ENCODE results near the gene MAGI1. TPM values are rescaled to one million over a fixed set of nuclear protein-coding genes. Genes with fewer than 3 reads are reported as not detected.

Gene MAGI1
- total RNA-seq, 2 experiments from 2014 or later: 0.47 to 0.51 TPM

DNA sequence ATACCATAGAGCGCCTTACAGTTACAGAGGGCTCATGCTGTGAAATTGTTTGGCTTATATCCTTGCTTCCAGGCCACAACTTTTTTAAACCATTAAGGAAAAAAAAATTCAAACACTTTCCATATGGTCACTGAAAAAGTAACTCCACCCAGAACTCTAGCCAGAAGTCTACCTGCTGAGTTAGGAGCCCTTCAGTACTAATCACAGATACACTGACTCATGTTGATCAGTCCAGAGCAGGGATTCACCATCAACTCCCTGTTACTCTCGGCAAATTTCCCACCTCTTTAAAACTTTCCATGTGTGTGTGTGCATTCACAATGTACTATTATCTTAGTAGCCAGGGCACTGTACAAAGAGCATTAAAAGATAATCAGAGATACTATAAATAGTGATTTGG lies 372.8 kb downstream of the MAGI1 start:
- ATAC-seq: no peak
- DNase-seq: no peak
- no peaks in the 10 kb centered on the region for H3K27me3 Mint-ChIP-seq
- H3K4me1 Mint-ChIP-seq (ENCODE audit: low read depth): no peaks in the 10 kb centered on the region
- ChIA-PET POLR2A (no interaction called here), CTCF (no interaction called here)
- H3K27ac Mint-ChIP-seq: no peak overlapping the region
- TF ChIP-seq, protein P1, sequence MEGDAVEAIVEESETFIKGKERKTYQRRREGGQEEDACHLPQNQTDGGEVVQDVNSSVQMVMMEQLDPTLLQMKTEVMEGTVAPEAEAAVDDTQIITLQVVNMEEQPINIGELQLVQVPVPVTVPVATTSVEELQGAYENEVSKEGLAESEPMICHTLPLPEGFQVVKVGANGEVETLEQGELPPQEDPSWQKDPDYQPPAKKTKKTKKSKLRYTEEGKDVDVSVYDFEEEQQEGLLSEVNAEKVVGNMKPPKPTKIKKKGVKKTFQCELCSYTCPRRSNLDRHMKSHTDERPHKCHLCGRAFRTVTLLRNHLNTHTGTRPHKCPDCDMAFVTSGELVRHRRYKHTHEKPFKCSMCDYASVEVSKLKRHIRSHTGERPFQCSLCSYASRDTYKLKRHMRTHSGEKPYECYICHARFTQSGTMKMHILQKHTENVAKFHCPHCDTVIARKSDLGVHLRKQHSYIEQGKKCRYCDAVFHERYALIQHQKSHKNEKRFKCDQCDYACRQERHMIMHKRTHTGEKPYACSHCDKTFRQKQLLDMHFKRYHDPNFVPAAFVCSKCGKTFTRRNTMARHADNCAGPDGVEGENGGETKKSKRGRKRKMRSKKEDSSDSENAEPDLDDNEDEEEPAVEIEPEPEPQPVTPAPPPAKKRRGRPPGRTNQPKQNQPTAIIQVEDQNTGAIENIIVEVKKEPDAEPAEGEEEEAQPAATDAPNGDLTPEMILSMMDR (IDR thresholded peaks at IDR 0.05): no peak
- H3K9me3 Mint-ChIP-seq: no peaks in the 10 kb centered on the region
- H3K4me3 Mint-ChIP-seq: no peak overlapping the region
- H3K36me3 Mint-ChIP-seq (ENCODE audit: low read depth): no peaks in the 10 kb centered on the region
- intact Hi-C loops (cut with micrococcal nuclease): no loop called here

DNA sequence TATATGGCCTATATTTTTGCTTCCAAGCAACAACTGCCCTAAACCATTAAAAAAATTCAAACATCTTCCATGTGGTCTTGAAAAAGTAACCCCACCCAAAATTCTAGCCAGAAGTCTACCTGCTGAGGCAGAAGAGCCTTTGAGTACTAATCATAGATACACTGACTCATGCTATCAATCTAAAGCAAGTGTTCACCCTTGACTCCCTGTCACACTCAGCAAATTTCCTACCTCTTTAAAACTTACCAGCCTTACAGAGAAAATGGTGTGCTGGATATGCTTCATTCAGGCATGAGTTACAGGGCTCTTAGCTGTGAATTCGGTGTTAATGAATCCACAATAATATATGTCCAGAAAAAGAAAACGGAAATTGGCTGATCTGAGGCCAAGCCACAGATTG lies 373.8 kb downstream of the MAGI1 start:
- H3K27ac Mint-ChIP-seq: no peak overlapping the region
- DNase-seq (no peak), ATAC-seq (no peak)
- no peaks in the 10 kb centered on the region for H3K27me3 Mint-ChIP-seq
- intact Hi-C loops (cut with micrococcal nuclease): no loop called here
- H3K4me1 Mint-ChIP-seq (ENCODE audit: low read depth): no peaks in the 10 kb centered on the region
- H3K9me3 Mint-ChIP-seq: no peaks in the 10 kb centered on the region
- no peaks in the 10 kb centered on the region for H3K36me3 Mint-ChIP-seq (ENCODE audit: low read depth)
- TF ChIP-seq, protein P1 (IDR thresholded peaks at IDR 0.05): no peak
- no peak overlapping the region for H3K4me3 Mint-ChIP-seq
- CTCF ChIA-PET: no interaction called here
- POLR2A ChIA-PET: no interaction called here

DNA sequence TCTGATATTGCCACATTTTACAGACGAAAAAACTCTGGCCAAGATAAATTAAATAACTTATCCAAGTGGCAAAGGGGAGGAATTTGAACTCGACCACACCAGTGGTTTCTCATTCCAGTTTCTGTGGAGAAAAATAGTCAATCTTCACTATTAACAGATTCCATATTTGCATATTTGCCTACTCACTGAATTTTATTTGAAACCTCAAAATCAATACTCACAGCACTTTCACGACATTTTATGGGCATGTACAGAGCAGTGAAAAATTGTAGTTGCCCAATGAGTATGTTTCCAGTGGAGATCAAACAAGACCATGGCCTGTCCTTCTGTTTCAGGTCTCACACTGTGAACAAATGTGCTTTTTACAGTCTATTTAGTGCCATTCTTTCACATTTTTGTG lies 374.3 kb downstream of the MAGI1 start:
- Mint-ChIP-seq H3K27ac (no peak overlapping the region), H3K4me1 (ENCODE audit: low read depth) (no peaks in the 10 kb centered on the region), H3K36me3 (ENCODE audit: low read depth) (no peaks in the 10 kb centered on the region), H3K27me3 (no peaks in the 10 kb centered on the region), H3K4me3 (no peak overlapping the region), H3K9me3 (no peaks in the 10 kb centered on the region)
- POLR2A ChIA-PET: no interaction called here
- intact Hi-C loops (cut with micrococcal nuclease): no loop called here
- DNase-seq: no peak
- no peak for ATAC-seq
- CTCF ChIA-PET: no interaction called here
- TF ChIP-seq, protein P1 (IDR thresholded peaks at IDR 0.05): no peak

DNA sequence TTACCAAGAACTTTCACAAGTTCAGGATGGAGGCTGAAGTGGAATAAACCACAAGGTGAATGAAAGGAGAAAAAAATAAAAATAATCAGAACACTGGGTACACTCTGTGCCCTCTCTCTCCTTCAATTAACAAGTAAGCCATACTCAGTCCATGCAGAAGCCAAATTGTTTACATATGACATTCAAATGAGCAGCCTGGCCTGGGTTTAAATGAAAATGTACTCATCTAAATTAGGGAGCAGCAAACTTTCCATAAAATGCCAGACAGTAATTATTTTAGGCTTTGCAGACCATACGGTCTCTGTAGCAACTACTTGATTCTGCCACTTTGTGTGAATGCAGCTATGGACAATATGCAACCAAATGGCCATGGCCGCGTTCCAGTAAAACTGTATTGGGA lies 376.6 kb downstream of the MAGI1 start:
- no peaks in the 10 kb centered on the region for H3K27me3 Mint-ChIP-seq
- intact Hi-C loops (cut with micrococcal nuclease): no loop called here

DNA sequence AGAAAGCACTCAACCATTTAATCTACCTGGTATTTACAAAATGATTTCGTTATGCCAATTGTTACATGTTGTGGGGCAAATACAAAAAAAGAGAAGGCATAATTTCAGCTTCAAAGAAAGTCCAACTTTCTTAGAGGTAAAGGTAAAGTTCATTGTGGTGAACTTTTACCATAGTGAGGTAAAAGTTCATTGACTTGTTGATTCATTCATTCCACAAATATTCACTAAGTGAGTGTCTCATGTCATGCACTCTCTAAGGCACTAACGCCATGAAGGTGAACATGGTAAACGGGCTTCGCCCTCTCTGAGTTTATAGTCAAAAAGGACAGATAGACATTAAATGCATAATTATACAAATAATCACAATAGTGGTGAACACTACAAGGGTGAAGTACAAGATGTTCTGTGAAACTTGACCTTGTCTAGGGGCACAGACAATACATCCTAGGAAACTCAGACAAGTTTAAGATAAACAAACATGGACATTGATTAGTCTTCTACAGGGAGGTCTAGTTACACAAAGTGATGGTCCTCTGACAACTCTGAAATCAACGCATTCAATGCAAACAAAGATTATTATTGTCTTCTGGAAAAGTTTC lies 378.6 kb downstream of the MAGI1 start:
- intact Hi-C loops (cut with micrococcal nuclease): no loop called here
- H3K4me3 Mint-ChIP-seq: no peak overlapping the region
- CTCF ChIA-PET: no interaction called here
- no peak for DNase-seq
- ATAC-seq: no peak
- H3K27me3 Mint-ChIP-seq: no peaks in the 10 kb centered on the region
- POLR2A ChIA-PET: no interaction called here
- TF ChIP-seq, protein P1 (IDR thresholded peaks at IDR 0.05): no peak
- H3K36me3 Mint-ChIP-seq (ENCODE audit: low read depth): no peaks in the 10 kb centered on the region
- no peak overlapping the region for H3K27ac Mint-ChIP-seq
- no peaks in the 10 kb centered on the region for H3K4me1 Mint-ChIP-seq (ENCODE audit: low read depth)
- no peaks in the 10 kb centered on the region for H3K9me3 Mint-ChIP-seq

More for the DNA sequence above, 376.6 kb downstream of the MAGI1 start:
- DNase-seq (no peak), ATAC-seq (no peak)
- Mint-ChIP-seq H3K9me3 (no peaks in the 10 kb centered on the region), H3K4me1 (ENCODE audit: low read depth) (no peaks in the 10 kb centered on the region), H3K36me3 (ENCODE audit: low read depth) (no peaks in the 10 kb centered on the region), H3K4me3 (no peak overlapping the region), H3K27ac (no peak overlapping the region)
- ChIA-PET POLR2A (no interaction called here), CTCF (no interaction called here)
- TF ChIP-seq, protein P1 (IDR thresholded peaks at IDR 0.05): no peak
